Gastrocnemius medialis (tissue), 4 donors: Measurements from ENCODE around the gene ARID1B.

Source experiments
- POLR2A ChIP-seq, 2 donors: fragments of 450-650 bp; IDR thresholded peaks; one replicate each; pipeline ENCODE4 v1.6.1; 2017; ENCODE audit warnings: antibody characterized with exemption in 2 of 2, mild to moderate bottlenecking in 2 of 2, moderate library complexity in 2 of 2
- TF ChIP-seq, protein P1 (sequence below), 5 experiments: fragments of 450-650 bp in 3 of 5; fragments of 200-600 bp in 2 of 5; sonication (generic) in 2 of 5; IDR thresholded peaks in 4 of 5; conservative IDR thresholded peaks in 1 of 5; 1 replicate in 4 of 5; 2 replicates in 1 of 5; pipeline ENCODE4 v1.5.1; 2016 to 2019; ENCODE audit warnings: antibody characterized with exemption in 5 of 5, mild to moderate bottlenecking in 3 of 5, moderate library complexity in 3 of 5

DNA sequence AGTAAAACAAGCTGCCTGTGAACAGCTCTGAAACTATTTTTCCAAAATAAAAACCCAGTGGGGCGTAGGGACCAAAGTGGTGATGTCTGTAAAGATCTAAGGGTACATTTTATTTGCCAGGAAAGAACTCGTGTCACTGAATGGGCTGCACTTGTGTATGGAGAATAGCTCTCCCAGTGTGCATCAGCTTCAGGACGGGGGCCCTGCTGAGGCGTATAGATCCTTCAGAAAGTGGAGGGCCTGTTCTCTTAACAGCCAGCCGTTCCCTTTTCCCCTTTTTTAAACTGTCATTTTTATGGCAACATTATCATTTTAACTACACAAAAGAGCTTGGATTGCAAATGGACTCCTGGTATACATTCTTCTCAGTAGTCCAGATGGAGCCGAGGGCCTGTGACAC lies 408.8 kb downstream of the ARID1B start:
- TF ChIP-seq POLR2A (IDR thresholded peaks at IDR 0.05), result no peak
- TF ChIP-seq, protein P1, sequence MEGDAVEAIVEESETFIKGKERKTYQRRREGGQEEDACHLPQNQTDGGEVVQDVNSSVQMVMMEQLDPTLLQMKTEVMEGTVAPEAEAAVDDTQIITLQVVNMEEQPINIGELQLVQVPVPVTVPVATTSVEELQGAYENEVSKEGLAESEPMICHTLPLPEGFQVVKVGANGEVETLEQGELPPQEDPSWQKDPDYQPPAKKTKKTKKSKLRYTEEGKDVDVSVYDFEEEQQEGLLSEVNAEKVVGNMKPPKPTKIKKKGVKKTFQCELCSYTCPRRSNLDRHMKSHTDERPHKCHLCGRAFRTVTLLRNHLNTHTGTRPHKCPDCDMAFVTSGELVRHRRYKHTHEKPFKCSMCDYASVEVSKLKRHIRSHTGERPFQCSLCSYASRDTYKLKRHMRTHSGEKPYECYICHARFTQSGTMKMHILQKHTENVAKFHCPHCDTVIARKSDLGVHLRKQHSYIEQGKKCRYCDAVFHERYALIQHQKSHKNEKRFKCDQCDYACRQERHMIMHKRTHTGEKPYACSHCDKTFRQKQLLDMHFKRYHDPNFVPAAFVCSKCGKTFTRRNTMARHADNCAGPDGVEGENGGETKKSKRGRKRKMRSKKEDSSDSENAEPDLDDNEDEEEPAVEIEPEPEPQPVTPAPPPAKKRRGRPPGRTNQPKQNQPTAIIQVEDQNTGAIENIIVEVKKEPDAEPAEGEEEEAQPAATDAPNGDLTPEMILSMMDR (IDR thresholded peaks at IDR 0.05 in 4 of 5, conservative IDR thresholded peaks at IDR 0.05 in 1 of 5), result no peak
